Cardiac fibroblast (primary cell): ENCODE measurements around the gene MVB12B.

Experiments
- DNase-seq, 2 donors: peaks; one replicate each; pipeline versions ENCODE4 v3.0.0 to v3.0.0-alpha.2; 2010; ENCODE audit warnings: low read depth in 2 of 2
- H3K4me3 ChIP-seq, 2 donors: replicated peaks in 1 of 2; 1 replicate in 1 of 2; 2 replicates in 1 of 2; pipeline ENCODE4 v1.5.1; 2011; ENCODE audit warnings: low read depth in 2 of 2, low read length in 2 of 2, mild to moderate bottlenecking in 2 of 2, moderate library complexity in 1 of 2
- CTCF ChIP-seq: IDR thresholded peaks from one replicate; pipeline ENCODE4 v1.5.1; 2011; ENCODE audit warnings: low read depth, mild to moderate bottlenecking, low read length, inconsistent platforms

Gene MVB12B

GRCh38 chr9:126459965-126460843, 133.6 kb downstream of the MVB12B start:
- no peak for TF ChIP-seq CTCF
- no peak for DNase-seq
- H3K4me3 ChIP-seq, result no peak overlapping the region

- TF ChIP-seq CTCF, result no peak
- no peak overlapping the region for H3K4me3 ChIP-seq
- no peak for DNase-seq
Observed at GRCh38 chr9:126461029-126461428, 134.4 kb downstream of the MVB12B start.

- no peak overlapping the region for H3K4me3 ChIP-seq
- no peak for TF ChIP-seq CTCF
- DNase-seq, result no peak
Observed at GRCh38 chr9:126461608-126462007, 135.0 kb downstream of the MVB12B start.

- no peak overlapping the region for H3K4me3 ChIP-seq
- no peak for TF ChIP-seq CTCF
- DNase-seq, result no peak
Observed at GRCh38 chr9:126462617-126463016, 136.0 kb downstream of the MVB12B start.

- DNase-seq, result no peak
- TF ChIP-seq CTCF, result no peak
- H3K4me3 ChIP-seq, result no peak overlapping the region
Observed at GRCh38 chr9:126463426-126463825, 136.8 kb downstream of the MVB12B start.

GRCh38 chr9:126464694-126465441, 138.2 kb downstream of the MVB12B start:
- no peak for TF ChIP-seq CTCF
- no peak overlapping the region for H3K4me3 ChIP-seq
- DNase-seq, result no peak
